ENCODE results near the gene RNF167. TPM values are rescaled to one million over a fixed set of nuclear protein-coding genes. Genes with fewer than 3 reads are reported as not detected.

The RNF167 gene
- total and polyA plus RNA-seq, 2 of the 13 experiments (the other 11 are each of a cell fraction or from before 2014, with no cell fraction given), result 44.1 to 45.4 TPM

DNA sequence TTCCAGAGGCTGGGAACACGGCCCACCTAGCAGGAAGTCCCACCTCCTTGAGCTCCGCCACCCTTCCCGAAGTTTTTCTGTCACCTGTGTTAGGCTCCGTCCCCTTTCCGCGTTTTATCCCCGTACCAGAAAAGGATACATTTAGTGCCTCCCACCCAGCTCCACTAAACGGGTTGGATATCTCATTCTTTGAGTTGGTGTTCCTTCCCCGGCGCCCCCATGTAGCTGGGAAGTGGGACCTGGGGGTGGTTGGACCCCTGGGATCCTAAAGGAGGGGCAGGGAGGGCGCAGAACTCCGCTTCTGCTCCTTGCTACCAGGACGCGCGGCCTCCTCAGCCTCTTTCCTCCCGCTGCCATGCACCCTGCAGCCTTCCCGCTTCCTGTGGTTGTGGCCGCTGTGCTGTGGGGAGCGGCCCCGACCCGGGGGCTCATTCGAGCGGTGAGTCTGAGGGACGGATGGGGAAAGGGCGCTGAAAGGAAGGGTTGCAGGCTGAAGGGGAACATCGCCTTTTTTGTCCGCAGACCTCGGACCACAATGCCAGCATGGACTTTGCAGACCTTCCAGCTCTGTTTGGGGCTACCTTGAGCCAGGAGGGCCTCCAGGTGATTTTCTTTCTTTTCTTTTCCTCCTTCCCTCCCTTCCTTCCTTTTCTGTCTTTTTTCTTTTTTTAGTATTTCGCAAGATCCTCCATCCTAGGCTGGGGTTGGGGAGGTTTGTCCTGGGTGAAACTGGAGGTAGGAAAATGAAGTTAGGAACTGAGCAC is 669 bp downstream of the RNF167 start (continued):
- TF ChIP-seq, protein P1, sequence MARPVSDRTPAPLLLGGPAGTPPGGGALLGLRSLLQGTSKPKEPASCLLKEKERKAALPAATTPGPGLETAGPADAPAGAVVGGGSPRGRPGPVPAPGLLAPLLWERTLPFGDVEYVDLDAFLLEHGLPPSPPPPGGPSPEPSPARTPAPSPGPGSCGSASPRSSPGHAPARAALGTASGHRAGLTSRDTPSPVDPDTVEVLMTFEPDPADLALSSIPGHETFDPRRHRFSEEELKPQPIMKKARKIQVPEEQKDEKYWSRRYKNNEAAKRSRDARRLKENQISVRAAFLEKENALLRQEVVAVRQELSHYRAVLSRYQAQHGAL (CRISPR knock-in tag; IDR thresholded peaks at IDR 0.05; ENCODE audit: not compliant biosample characterization), result no peak
- TF ChIP-seq LCORL (IDR thresholded peaks at IDR 0.05) (no peak), LCORL (CRISPR knock-in tag; IDR thresholded peaks at IDR 0.05) (no peak), PTBP1 (IDR thresholded peaks at IDR 0.05; ENCODE audit: low read depth, low read length, poor library complexity, severe bottlenecking) (no peak), NFIC (IDR thresholded peaks at IDR 0.05; ENCODE audit: low read length) (no peak), ZSCAN29 (CRISPR knock-in tag; conservative IDR thresholded peaks at IDR 0.05) (0 out of 2 replicates have a peak, but pooled peaks have one; percentile 23), SCMH1 (CRISPR knock-in tag; IDR thresholded peaks at IDR 0.05; ENCODE audit: borderline replicate concordance) (no peak), HOXA3 (CRISPR knock-in tag; IDR thresholded peaks at IDR 0.05) (no peak), ELF1 (CRISPR knock-in tag; IDR thresholded peaks at IDR 0.05) (no peak), ZNF652 (CRISPR knock-in tag; IDR thresholded peaks at IDR 0.05; ENCODE audit: borderline replicate concordance, low read depth) (no peak), ZNF709 (CRISPR knock-in tag; IDR thresholded peaks at IDR 0.05) (no peak), NR1H2 (CRISPR knock-in tag; IDR thresholded peaks at IDR 0.05; ENCODE audit: borderline replicate concordance, low read depth) (0 out of 2 replicates have a peak, but pooled peaks have one; percentile 28), ZNF101 (CRISPR knock-in tag; IDR thresholded peaks at IDR 0.05; ENCODE audit: borderline replicate concordance, low read depth) (no peak), ZIK1 (CRISPR knock-in tag; IDR thresholded peaks at IDR 0.05; ENCODE audit: borderline replicate concordance, low read depth) (no peak), NR2F1 (CRISPR knock-in tag; IDR thresholded peaks at IDR 0.05) (no peak), SOX5 (CRISPR knock-in tag; IDR thresholded peaks at IDR 0.05; ENCODE audit: borderline replicate concordance) (no peak), ZFX (CRISPR knock-in tag; IDR thresholded peaks at IDR 0.05; ENCODE audit: low read depth) (no peak; the same call in 1 of the 2 replicates), ZNF550 (CRISPR knock-in tag; IDR thresholded peaks at IDR 0.05; ENCODE audit: borderline replicate concordance) (0 out of 2 replicates have a peak, but pooled peaks have one; percentile 26)
- TF ChIP-seq, protein P2, sequence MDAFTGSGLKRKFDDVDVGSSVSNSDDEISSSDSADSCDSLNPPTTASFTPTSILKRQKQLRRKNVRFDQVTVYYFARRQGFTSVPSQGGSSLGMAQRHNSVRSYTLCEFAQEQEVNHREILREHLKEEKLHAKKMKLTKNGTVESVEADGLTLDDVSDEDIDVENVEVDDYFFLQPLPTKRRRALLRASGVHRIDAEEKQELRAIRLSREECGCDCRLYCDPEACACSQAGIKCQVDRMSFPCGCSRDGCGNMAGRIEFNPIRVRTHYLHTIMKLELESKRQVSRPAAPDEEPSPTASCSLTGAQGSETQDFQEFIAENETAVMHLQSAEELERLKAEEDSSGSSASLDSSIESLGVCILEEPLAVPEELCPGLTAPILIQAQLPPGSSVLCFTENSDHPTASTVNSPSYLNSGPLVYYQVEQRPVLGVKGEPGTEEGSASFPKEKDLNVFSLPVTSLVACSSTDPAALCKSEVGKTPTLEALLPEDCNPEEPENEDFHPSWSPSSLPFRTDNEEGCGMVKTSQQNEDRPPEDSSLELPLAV (CRISPR knock-in tag; conservative IDR thresholded peaks at IDR 0.05; ENCODE audit: low read depth), result no peak
- TF ChIP-seq, protein P3, sequence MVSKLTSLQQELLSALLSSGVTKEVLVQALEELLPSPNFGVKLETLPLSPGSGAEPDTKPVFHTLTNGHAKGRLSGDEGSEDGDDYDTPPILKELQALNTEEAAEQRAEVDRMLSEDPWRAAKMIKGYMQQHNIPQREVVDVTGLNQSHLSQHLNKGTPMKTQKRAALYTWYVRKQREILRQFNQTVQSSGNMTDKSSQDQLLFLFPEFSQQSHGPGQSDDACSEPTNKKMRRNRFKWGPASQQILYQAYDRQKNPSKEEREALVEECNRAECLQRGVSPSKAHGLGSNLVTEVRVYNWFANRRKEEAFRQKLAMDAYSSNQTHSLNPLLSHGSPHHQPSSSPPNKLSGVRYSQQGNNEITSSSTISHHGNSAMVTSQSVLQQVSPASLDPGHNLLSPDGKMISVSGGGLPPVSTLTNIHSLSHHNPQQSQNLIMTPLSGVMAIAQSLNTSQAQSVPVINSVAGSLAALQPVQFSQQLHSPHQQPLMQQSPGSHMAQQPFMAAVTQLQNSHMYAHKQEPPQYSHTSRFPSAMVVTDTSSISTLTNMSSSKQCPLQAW (CRISPR knock-in tag; IDR thresholded peaks at IDR 0.05), result peak; percentile 32; the same call in 1 of the 2 replicates
- TF ChIP-seq, protein P4, sequence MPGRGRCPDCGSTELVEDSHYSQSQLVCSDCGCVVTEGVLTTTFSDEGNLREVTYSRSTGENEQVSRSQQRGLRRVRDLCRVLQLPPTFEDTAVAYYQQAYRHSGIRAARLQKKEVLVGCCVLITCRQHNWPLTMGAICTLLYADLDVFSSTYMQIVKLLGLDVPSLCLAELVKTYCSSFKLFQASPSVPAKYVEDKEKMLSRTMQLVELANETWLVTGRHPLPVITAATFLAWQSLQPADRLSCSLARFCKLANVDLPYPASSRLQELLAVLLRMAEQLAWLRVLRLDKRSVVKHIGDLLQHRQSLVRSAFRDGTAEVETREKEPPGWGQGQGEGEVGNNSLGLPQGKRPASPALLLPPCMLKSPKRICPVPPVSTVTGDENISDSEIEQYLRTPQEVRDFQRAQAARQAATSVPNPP (CRISPR knock-in tag; IDR thresholded peaks at IDR 0.05), result no peak
- TF ChIP-seq, protein P5, sequence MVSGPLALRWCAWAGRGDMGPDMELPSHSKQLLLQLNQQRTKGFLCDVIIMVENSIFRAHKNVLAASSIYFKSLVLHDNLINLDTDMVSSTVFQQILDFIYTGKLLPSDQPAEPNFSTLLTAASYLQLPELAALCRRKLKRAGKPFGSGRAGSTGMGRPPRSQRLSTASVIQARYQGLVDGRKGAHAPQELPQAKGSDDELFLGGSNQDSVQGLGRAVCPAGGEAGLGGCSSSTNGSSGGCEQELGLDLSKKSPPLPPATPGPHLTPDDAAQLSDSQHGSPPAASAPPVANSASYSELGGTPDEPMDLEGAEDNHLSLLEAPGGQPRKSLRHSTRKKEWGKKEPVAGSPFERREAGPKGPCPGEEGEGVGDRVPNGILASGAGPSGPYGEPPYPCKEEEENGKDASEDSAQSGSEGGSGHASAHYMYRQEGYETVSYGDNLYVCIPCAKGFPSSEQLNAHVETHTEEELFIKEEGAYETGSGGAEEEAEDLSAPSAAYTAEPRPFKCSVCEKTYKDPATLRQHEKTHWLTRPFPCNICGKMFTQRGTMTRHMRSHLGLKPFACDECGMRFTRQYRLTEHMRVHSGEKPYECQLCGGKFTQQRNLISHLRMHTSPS (CRISPR knock-in tag; IDR thresholded peaks at IDR 0.05; ENCODE audit: low read depth), result no peak

Data from HepG2 (cell line).